Measurements from ENCODE around the gene TAF6L.
"Not testable (repeated sequence)": the region's sequence is repeated elsewhere in the genome, so short reads cannot be mapped to it uniquely, and the experiment has no call there.

TAF6L gene

GRCh38 chr11:62805961-62806441 is 34.8 kb downstream of the TAF6L start:
- DNase-seq = peak; percentile 59

GRCh38 chr11:62806611-62807121 is 35.5 kb downstream of the TAF6L start:
- DNase-seq = peak; percentile 26

GRCh38 chr11:62810748-62811147 is 39.6 kb downstream of the TAF6L start:
- DNase-seq = no peak

- no peak for DNase-seq
Measured at GRCh38 chr11:62811659-62812058, 40.5 kb downstream of the TAF6L start.

GRCh38 chr11:62816557-62816956 is 45.4 kb downstream of the TAF6L start:
- peak; percentile 34 for DNase-seq

GRCh38 chr11:62817129-62817528 is 45.9 kb downstream of the TAF6L start:
- DNase-seq = no peak

GRCh38 chr11:62823677-62824076 is 52.5 kb downstream of the TAF6L start:
- DNase-seq = no peak

GRCh38 chr11:62828130-62828529 is 56.9 kb downstream of the TAF6L start:
- DNase-seq = not testable (repeated sequence)

- DNase-seq = peak; percentile 83
Measured at GRCh38 chr11:62830904-62831519, 59.8 kb downstream of the TAF6L start.

- DNase-seq = peak; percentile 100
Measured at GRCh38 chr11:62831520-62832335, 60.5 kb downstream of the TAF6L start, which contains the start of gene STX5. TSS of gene STX5 (minus strand) at chr11:62832051. CDS start at chr11:62831243, 808 bp downstream.

- no peak for DNase-seq
Measured at GRCh38 chr11:62832336-62833234, 61.4 kb downstream of the TAF6L start, which contains the start of gene TEX54. TSS of gene TEX54 (minus strand) at chr11:62832841.

GRCh38 chr11:62835336-62835735 is 64.1 kb downstream of the TAF6L start:
- DNase-seq = no peak
